Measurements from ENCODE around the gene GZMH. TPM values are rescaled to one million over a fixed set of nuclear protein-coding genes. Genes with fewer than 3 reads are reported as not detected.

Gene GZMH
- polyA plus RNA-seq, 1 donor = 0.70 TPM

Other genes starting within 250 kb of the GZMH start
- 40.9 TPM for gene NFATC4, start 241.5 kb downstream of the GZMH start, polyA plus RNA-seq
- gene NYNRIN, start 210.7 kb downstream of the GZMH start, polyA plus RNA-seq = 54.4 TPM
- gene CBLN3, start 180.0 kb downstream of the GZMH start, polyA plus RNA-seq = 5.6 TPM
- gene KHNYN, start 179.7 kb downstream of the GZMH start, polyA plus RNA-seq = 73.5 TPM
- gene SDR39U1, start 166.9 kb downstream of the GZMH start, polyA plus RNA-seq = 44.4 TPM
- not detected for gene CMA1, start 101.4 kb downstream of the GZMH start, polyA plus RNA-seq
- gene CTSG, start 33.4 kb downstream of the GZMH start, polyA plus RNA-seq = 0.18 TPM
- 1.3 TPM for gene GZMB, start 24.5 kb upstream of the GZMH start, polyA plus RNA-seq

Data from large intestine (tissue), 1 donor.